ENCODE results near the gene OR1S2.

DNA sequence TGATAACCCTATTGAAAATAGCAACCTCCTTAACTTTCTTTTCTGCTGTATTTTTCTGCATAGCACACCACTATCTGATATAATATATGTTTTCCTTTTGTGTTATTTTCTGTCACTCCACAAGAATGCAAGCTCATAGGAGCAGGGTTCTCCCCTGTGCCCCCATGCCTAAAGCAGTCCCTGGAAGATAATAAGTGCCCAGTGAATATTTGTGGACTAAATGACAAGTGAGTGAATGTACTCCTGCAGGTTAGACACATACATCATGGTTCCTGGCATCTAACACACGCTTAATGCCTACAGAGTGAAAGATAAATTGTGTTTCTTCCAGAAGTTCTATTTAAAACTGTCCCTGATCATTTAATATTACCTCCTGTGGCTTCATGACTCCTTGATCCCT, 39.0 kb downstream of the OR1S2 start:
- TF ChIP-seq, protein P1, sequence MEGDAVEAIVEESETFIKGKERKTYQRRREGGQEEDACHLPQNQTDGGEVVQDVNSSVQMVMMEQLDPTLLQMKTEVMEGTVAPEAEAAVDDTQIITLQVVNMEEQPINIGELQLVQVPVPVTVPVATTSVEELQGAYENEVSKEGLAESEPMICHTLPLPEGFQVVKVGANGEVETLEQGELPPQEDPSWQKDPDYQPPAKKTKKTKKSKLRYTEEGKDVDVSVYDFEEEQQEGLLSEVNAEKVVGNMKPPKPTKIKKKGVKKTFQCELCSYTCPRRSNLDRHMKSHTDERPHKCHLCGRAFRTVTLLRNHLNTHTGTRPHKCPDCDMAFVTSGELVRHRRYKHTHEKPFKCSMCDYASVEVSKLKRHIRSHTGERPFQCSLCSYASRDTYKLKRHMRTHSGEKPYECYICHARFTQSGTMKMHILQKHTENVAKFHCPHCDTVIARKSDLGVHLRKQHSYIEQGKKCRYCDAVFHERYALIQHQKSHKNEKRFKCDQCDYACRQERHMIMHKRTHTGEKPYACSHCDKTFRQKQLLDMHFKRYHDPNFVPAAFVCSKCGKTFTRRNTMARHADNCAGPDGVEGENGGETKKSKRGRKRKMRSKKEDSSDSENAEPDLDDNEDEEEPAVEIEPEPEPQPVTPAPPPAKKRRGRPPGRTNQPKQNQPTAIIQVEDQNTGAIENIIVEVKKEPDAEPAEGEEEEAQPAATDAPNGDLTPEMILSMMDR (IDR thresholded peaks at IDR 0.05), result no peak
- TF ChIP-seq POLR2A (IDR thresholded peaks at IDR 0.05), result no peak
